ENCODE data around the gene LTO1. TPM values are rescaled to one million over a fixed set of nuclear protein-coding genes. Genes with fewer than 3 reads are reported as not detected.

The LTO1 gene
- 100 to 1,000 TPM in 1 of 4 donors, 10 to 100 TPM in 3; 28.3 to 131 (median 54.6) TPM for total RNA-seq

GRCh38 chr11:69674886-69675714 lies at the start of gene LTO1:
Gene LTO1, minus strand, starts transcription at chr11:69675353. Its CDS starts 114 bp downstream, at chr11:69675239.
- Histone ChIP-seq H3K27ac (peak within 1 kb of the TSS; percentile 81 to 90 (median 88)), H3K4me1 (peaks cover 9 to 26% (median 17%) of the 10 kb centered on the region in 4 donors), H3K4me3 (peak within 1 kb of the TSS; percentile 75 to 92 (median 84)), H3K9me3 (no peaks in the 10 kb centered on the region), H3K27me3 (no peaks in the 10 kb centered on the region), H3K36me3 (peaks cover 0 to 10% (median 2%) of the 10 kb centered on the region in 4 donors)
- in situ Hi-C loops (cut with MboI; ENCODE audit: low pct_ligation_motif_present in 1 of 4, low pct_unique_long_range_greater_than_20kb in 1 of 4, low sequenced_read_pairs in 3 of 4), result loop anchor here in 2 of 4 donors (25.0 kb wide), 2 partner anchors 512 to 563 kb away; no protein-coding TSS in a partner anchor
- TF ChIP-seq POLR2A (IDR thresholded peaks at IDR 0.05) (peak; percentile 82), EP300 (IDR thresholded peaks at IDR 0.05; ENCODE audit: low read depth) (no peak), POLR2AphosphoS5 (IDR thresholded peaks at IDR 0.05) (peak; percentile 89 to 95 (median 93)), CTCF (IDR thresholded peaks at IDR 0.05) (peak in 3 of 5 experiments; percentile 7 to 32 (median 12))
- intact Hi-C loops (cut with DNase I; ENCODE audit: low total_unique reads), result no loop called here
- peak; percentile 97 for DNase-seq
- 1% methylated on average over 42 of the region's 72 CpGs; no CpG with 5 or more reads in 1 of the 2 donors for WGBS, 2 donors (ENCODE audit: low coverage in 1 of 2)

GRCh38 chr11:69721745-69722144 lies 46.6 kb upstream of the LTO1 start:
- Histone ChIP-seq H3K9me3 (no peaks in the 10 kb centered on the region), H3K4me3 (no peak overlapping the region), H3K36me3 (no peaks in the 10 kb centered on the region), H3K4me1 (no peaks in the 10 kb centered on the region), H3K27ac (no peak overlapping the region), H3K27me3 (peaks cover 86% of the 10 kb centered on the region)
- intact Hi-C loops (cut with DNase I; ENCODE audit: low total_unique reads), result no loop called here
- in situ Hi-C loops (cut with MboI; ENCODE audit: low pct_ligation_motif_present in 1 of 4, low pct_unique_long_range_greater_than_20kb in 1 of 4, low sequenced_read_pairs in 3 of 4), result loop anchor here in 2 of 4 donors (25.0 kb wide), 2 partner anchors 166 to 466 kb away; no protein-coding TSS in a partner anchor
- no peak for DNase-seq
- 31% methylated on average over 9 of the region's 9 CpGs; no CpG with 5 or more reads in 1 of the 2 donors for WGBS, 2 donors (ENCODE audit: low coverage in 1 of 2)
- TF ChIP-seq CTCF (IDR thresholded peaks at IDR 0.05) (peak in 3 of 5 experiments; percentile 9 to 21 (median 12)), POLR2A (IDR thresholded peaks at IDR 0.05) (no peak)

GRCh38 chr11:69721106-69721505 lies 46.0 kb upstream of the LTO1 start:
- no peak for DNase-seq
- 49 to 72% methylated on average over 4 to 14 of the region's 14 CpGs for WGBS, 2 donors (ENCODE audit: low coverage in 1 of 2)
- Histone ChIP-seq H3K27me3 (peaks cover 85% of the 10 kb centered on the region), H3K4me1 (no peaks in the 10 kb centered on the region), H3K4me3 (no peak overlapping the region), H3K36me3 (no peaks in the 10 kb centered on the region), H3K27ac (no peak overlapping the region), H3K9me3 (no peaks in the 10 kb centered on the region)
- no peak for TF ChIP-seq POLR2A (IDR thresholded peaks at IDR 0.05)
- no peak for TF ChIP-seq POLR2AphosphoS5 (IDR thresholded peaks at IDR 0.05)
- no peak for TF ChIP-seq EP300 (IDR thresholded peaks at IDR 0.05; ENCODE audit: low read depth)
- TF ChIP-seq CTCF (IDR thresholded peaks at IDR 0.05), result no peak
- in situ Hi-C loops (cut with MboI; ENCODE audit: low pct_ligation_motif_present in 1 of 4, low pct_unique_long_range_greater_than_20kb in 1 of 4, low sequenced_read_pairs in 3 of 4), result loop anchor here in 2 of 4 donors (25.0 kb wide), 2 partner anchors 166 to 466 kb away; no protein-coding TSS in a partner anchor
- intact Hi-C loops (cut with DNase I; ENCODE audit: low total_unique reads), result no loop called here

GRCh38 chr11:69718912-69719311 lies 43.8 kb upstream of the LTO1 start:
- Histone ChIP-seq H3K4me1 (no peaks in the 10 kb centered on the region), H3K27me3 (peaks cover 74% of the 10 kb centered on the region), H3K27ac (no peak overlapping the region), H3K4me3 (no peak overlapping the region), H3K36me3 (no peaks in the 10 kb centered on the region), H3K9me3 (no peaks in the 10 kb centered on the region)
- DNase-seq, result no peak
- in situ Hi-C loops (cut with MboI; ENCODE audit: low pct_ligation_motif_present in 1 of 4, low pct_unique_long_range_greater_than_20kb in 1 of 4, low sequenced_read_pairs in 3 of 4), result loop anchor here in 2 of 4 donors (25.0 kb wide), 2 partner anchors 168 to 468 kb away; no protein-coding TSS in a partner anchor
- 79 to 85% methylated on average over 4 to 6 of the region's 8 CpGs for WGBS, 2 donors (ENCODE audit: low coverage in 1 of 2)
- TF ChIP-seq POLR2AphosphoS5 (IDR thresholded peaks at IDR 0.05) (no peak), EP300 (IDR thresholded peaks at IDR 0.05; ENCODE audit: low read depth) (no peak), POLR2A (IDR thresholded peaks at IDR 0.05) (no peak), CTCF (IDR thresholded peaks at IDR 0.05) (no peak)
- intact Hi-C loops (cut with DNase I; ENCODE audit: low total_unique reads), result no loop called here

Measured in transverse colon (tissue), 4 donors.